GM18520 (cell line): ENCODE measurements around the gene HTR1D.
"Not testable (repeated sequence)": the region's sequence is repeated elsewhere in the genome, so short reads cannot be mapped to it uniquely, and the experiment has no call there.

Experiments used
- ATAC-seq: cut with Tn5 transposase; IDR thresholded peaks from one replicate; pipeline ENCODE4 v1.9.1; 2021; ENCODE audit not compliant: unreplicated experiment

Gene HTR1D, protein sequence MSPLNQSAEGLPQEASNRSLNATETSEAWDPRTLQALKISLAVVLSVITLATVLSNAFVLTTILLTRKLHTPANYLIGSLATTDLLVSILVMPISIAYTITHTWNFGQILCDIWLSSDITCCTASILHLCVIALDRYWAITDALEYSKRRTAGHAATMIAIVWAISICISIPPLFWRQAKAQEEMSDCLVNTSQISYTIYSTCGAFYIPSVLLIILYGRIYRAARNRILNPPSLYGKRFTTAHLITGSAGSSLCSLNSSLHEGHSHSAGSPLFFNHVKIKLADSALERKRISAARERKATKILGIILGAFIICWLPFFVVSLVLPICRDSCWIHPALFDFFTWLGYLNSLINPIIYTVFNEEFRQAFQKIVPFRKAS

GRCh38 chr1:23217421-23218115 lies at the start of gene HTR1D:
HTR1D (minus strand) TSS chr1:23217502; CDS start chr1:23194219, 23,283 bp downstream.
- no peak for ATAC-seq

DNA sequence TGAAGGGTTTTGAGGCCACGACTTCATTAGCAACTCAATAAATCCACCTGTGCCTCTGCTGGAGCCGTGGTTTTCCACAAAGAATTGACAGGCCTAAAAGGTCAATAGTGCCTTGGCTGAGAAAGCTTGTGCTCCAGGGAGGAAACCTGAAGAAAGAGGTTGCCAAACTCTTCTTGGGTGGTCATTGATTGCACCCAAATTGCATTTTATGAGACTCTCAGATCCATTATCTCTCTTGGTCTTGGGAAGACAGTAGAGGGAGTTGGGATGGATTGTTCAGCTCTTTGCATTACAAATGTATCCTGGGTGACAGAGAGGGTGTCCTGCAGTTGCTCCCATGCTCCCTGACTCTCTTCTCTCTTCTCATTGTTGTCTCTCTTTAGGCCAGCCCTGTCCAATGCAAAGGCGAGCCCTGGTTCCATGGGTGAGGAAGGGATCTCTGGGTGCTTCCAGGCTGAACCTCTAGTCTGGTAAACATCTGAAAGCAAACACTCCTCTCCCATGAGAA lies 46.1 kb upstream of the HTR1D start:
- ATAC-seq: no peak

DNA sequence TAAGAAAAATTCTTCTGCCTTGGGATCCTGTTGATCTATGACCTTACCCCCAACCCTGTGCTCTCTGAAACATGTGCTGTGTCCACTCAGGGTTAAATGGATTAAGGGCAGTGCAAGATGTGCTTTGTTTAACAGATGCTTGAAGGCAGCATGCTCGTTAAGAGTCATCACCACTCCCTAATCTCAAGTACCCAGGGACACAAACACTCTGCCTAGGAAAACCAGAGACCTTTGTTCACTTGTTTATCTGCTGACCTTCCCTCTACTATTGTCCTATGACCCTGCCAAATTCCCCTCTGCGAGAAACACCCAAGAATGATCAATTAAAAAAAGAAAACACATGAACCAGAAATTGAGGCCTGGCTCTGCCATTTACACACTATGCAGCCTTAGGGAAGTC lies 40.8 kb upstream of the HTR1D start:
- not testable (repeated sequence) for ATAC-seq

GRCh38 chr1:23257371-23257770 lies 40.1 kb upstream of the HTR1D start:
- not testable (repeated sequence) for ATAC-seq

- ATAC-seq: no peak
Measured at GRCh38 chr1:23254584-23254983, 37.3 kb upstream of the HTR1D start.

- no peak for ATAC-seq
Measured at GRCh38 chr1:23251812-23252211, 34.5 kb upstream of the HTR1D start.

- ATAC-seq: no peak
Measured at GRCh38 chr1:23249787-23250454, 32.6 kb upstream of the HTR1D start.

GRCh38 chr1:23247276-23247675 lies 30.0 kb upstream of the HTR1D start:
- no peak for ATAC-seq

DNA sequence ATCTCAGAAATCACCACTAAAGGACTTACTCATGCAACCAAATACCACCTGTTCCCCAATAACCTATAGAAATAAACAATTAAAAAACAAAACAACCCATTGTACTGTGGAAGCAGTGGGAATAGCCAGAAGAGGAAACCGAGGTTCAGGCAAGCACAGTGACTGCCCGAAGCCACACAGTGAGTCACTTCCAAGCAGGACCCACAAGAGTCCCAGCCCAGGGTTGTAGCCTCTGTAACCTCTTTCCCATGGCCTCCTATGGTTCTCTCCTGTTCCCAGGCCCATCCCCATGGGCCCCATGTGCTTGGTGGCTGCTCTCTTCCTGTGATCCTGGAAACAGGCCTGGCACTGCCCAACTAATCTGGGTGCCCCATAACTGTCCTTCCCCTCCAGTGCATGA lies 29.0 kb upstream of the HTR1D start:
- no peak for ATAC-seq

- ATAC-seq: no peak
Measured at GRCh38 chr1:23244256-23244761, 27.0 kb upstream of the HTR1D start.

GRCh38 chr1:23242414-23242813 lies 25.1 kb upstream of the HTR1D start:
- ATAC-seq: no peak

GRCh38 chr1:23239638-23240295 lies 22.5 kb upstream of the HTR1D start:
- ATAC-seq: no peak

DNA sequence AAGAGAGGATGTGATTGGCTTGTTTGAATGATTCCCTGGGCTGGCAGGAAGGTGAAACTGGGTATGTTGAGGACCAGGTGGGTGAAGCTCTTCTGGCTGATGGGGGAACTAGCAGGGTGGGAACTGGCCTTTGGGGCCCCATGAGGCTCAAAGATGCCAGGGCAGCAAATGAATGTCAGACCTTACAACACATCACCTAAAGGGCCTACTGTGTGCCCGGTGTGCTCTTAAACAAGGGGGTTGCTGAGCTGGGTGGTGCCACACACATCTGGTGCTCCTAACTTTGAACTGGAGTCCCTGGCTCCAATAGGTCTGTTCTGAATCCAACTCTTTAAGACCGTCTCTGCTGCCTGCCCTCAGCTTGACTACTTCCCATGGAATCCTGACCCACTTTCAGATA lies 21.3 kb upstream of the HTR1D start:
- ATAC-seq: no peak

DNA sequence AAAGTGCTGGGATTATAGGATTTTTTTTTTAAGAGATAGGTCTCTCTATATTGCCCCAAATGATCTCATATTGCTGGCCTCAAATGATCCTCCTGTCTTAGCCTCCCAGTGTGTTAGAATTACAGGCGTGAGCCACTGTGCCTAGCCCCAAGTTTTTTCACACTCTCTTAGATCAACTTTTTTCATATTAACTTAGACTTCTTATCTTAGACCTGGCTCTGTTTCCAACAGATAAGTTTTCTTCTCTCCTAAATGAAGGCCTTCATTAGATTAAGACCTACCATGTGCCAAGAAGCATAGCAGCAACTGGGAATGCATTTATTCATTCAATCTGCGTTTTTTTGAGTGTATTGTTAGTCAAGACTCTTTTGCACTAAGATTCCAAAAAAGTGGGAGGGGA lies 20.2 kb upstream of the HTR1D start:
- ATAC-seq: no peak

- no peak for ATAC-seq
Measured at GRCh38 chr1:23227806-23228205, 10.5 kb upstream of the HTR1D start.

GRCh38 chr1:23224739-23225648 lies 7.7 kb upstream of the HTR1D start:
- no peak for ATAC-seq

DNA sequence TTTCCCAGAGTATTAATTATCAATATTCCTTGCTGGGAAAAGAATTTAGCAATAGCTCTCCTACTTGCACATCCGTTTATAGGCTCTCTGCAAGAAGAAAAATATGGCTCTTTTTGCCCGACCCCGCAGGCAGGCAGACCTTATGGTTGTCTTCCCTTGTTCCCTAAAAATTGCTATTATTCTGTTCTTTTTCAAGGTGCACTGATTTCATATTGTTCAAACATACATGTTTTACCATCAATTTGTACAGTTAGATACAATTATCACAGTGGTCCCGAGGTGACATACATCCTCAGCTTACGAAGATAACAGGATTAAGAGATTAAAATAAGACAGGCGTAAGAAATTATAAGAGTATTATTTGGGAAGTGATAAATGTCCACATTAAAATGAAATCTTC lies 6.7 kb upstream of the HTR1D start:
- not testable (repeated sequence) for ATAC-seq

DNA sequence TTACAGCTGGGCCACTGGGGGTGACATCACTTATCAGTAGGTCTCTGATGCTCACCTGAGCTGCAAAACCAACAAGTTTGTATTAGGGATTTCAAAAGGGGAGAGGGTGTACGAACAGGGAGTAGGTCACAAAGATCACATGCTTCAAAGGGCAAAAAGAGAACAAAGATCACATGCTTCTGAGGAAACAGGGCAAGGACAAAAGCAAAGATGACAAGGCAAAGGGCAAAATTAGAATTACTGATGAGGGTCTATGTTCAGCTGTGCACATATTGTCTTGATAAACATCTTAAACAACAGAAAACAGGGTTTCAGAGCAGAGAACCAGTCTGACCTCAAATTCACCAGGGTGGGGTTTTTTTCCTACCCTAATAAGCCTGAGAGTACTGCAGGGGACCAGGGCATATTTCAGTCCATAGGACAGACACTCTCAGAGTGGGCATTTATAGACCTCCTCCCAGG lies 6.2 kb upstream of the HTR1D start:
- ATAC-seq: not testable (repeated sequence)

DNA sequence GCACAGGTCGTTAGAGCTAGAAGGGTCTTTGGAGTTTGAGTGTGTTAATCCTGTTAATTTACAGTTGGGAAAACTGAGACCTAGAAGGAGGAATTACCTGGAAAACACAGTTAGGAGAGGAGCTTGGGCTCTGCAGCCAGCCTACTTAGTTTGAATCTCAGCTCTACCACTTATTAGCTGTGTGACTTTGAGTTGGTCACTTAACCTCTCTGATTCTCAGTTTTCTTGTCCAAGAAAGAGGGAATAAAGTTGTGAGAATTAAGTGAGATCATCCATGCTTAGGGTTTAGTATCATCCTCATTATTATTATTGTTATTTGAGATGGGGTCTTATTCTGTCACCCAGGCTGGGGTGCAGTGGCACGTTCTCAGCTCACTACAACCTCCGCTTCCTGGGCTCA lies 5.4 kb upstream of the HTR1D start:
- ATAC-seq: no peak

DNA sequence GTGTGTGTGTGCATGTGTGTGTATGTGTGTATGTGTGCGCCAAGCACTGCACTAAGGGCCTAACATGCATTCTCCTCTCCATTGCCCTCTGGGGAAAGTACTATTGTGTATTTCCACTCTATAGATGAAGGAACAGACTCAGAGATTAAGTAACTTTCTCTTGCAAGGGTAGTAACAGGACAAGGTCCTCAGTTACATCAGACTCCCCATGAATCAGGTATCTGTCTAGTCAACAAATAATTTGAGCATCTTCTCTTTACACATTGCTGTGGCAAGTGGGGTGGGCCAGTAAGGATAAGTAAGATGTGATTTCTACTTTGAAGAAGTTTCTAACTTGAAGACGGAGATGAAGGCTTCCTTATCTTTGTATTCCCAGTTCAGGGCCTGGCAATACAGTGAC lies 5.0 kb upstream of the HTR1D start:
- ATAC-seq: no peak
